ENCODE results near the gene CLRN1. TPM values are rescaled to one million over a fixed set of nuclear protein-coding genes. Genes with fewer than 3 reads are reported as not detected.
A peak's percentile ranks its signal among the peaks of the same experiment; 100 is the strongest.

The CLRN1 gene
- total and polyA plus RNA-seq, 9 of the 15 experiments (the other 6 are each of a cell fraction or from before 2014, with no cell fraction given): not detected

- Histone ChIP-seq H3K4me1 (replicated peaks in 1 of 2; ENCODE audit: control insufficient read depth in 2 of 2, insufficient read depth in 2 of 2, low read length in 2 of 2) (no peaks in the 10 kb centered on the region), H3K9me3 (replicated peaks; ENCODE audit: control insufficient read depth, insufficient read depth, low read depth, low read length) (no peaks in the 10 kb centered on the region), H3K9me1 (ENCODE audit: control insufficient read depth, insufficient read depth, low read length) (no peaks in the 10 kb centered on the region), H3K36me3 (ENCODE audit: control insufficient read depth, insufficient read depth, low read length) (no peaks in the 10 kb centered on the region), H3K9ac (ENCODE audit: insufficient read depth in 1 of 2, low read depth in 2 of 2, low read length in 2 of 2) (no peak overlapping the region), H4K20me1 (replicated peaks; ENCODE audit: control insufficient read depth, insufficient read depth, low read length) (no peaks in the 10 kb centered on the region), H3K4me3 (no peak overlapping the region), H3K4me2 (ENCODE audit: insufficient read depth, low read length) (no peak overlapping the region), H2AFZ (ENCODE audit: low read depth, low read length) (no peak overlapping the region), H3K27me3 (ENCODE audit: control insufficient read depth in 2 of 2, insufficient read depth in 2 of 2, low read length in 2 of 2) (peaks cover 4 to 11% of the 10 kb centered on the region in 2 experiments; a peak in 4 of 5 replicates), H3K27ac (ENCODE audit: extremely low read depth, low read depth, low read length) (no peak overlapping the region), H3K79me2 (ENCODE audit: control insufficient read depth, insufficient read depth, low read length) (no peaks in the 10 kb centered on the region)
- FAIRE-seq (no peak), DNase-seq (ENCODE audit: extremely low read depth in 1 of 4, low spot score in 3 of 4) (no peak), ATAC-seq (no peak)
- 0% methylated on average over 4 of the region's 4 CpGs for WGBS (ENCODE audit: insufficient coverage, low coverage, missing lambda C conversion rate)
- in situ Hi-C loops (cut with MboI) (no loop called here), intact Hi-C loops (cut with micrococcal nuclease) (no loop called here)
- BruUV-seq (replicated peaks): no TSS peak
- TF ChIP-seq HNRNPL (IDR thresholded peaks at IDR 0.05; ENCODE audit: low read depth, low read length) (no peak), XRCC5 (IDR thresholded peaks at IDR 0.05; ENCODE audit: low read depth, low read length) (no peak), RBM25 (IDR thresholded peaks at IDR 0.05; ENCODE audit: low read depth, low read length, severe bottlenecking) (peak; percentile 88), UBTF (IDR thresholded peaks at IDR 0.05; ENCODE audit: borderline replicate concordance in 1 of 2, low read depth in 2 of 2, low read length in 2 of 2) (no peak), KDM1A (IDR thresholded peaks at IDR 0.05) (peak in 1 of 2 experiments; percentile 22; a peak in 1 of 4 replicates), ZNF395 (CRISPR knock-in tag; IDR thresholded peaks at IDR 0.05) (no peak), ZFP36 (IDR thresholded peaks at IDR 0.05; ENCODE audit: low read depth, low read length, partially characterized antibody) (peak; percentile 69), BCOR (IDR thresholded peaks at IDR 0.05) (peak; percentile 75)
- POLR2A ChIA-PET: interaction anchor here (1.1 kb wide), 1 partner anchor 19 kb away, joined by 3 read pairs; no protein-coding TSS in a partner anchor
- CTCF ChIA-PET (ENCODE audit: low intra/inter-chr PET ratio): interaction anchor here (0.6 kb wide), 1 partner anchor 31 kb away, joined by 3 read pairs; no protein-coding TSS in a partner anchor
These were observed 59.2 kb downstream of the CLRN1 start for GRCh38 chr3:150913133-150913922.

Measured in K562 (cell line).